HFFc6 (cell line): ENCODE measurements around the gene FARP1. TPM values are rescaled to one million over a fixed set of nuclear protein-coding genes. Genes with fewer than 3 reads are reported as not detected.
A peak's percentile ranks its signal among the peaks of the same experiment; 100 is the strongest.

ENCODE experiments used
- DNase-seq: peaks from one replicate; pipeline ENCODE4 v3.0.0-alpha.2; 2018
- H3K27ac Mint-ChIP-seq: 2 replicates; pipeline ENCODE4 v1.8.0; 2020; ENCODE audit warnings: mild to moderate bottlenecking, mixed read lengths
- H3K27me3 Mint-ChIP-seq: 2 replicates; pipeline ENCODE4 v1.8.0; 2021; ENCODE audit warnings: mild to moderate bottlenecking, moderate library complexity, mixed read lengths; ENCODE audit not compliant: insufficient read depth
- H3K36me3 Mint-ChIP-seq: 2 replicates; pipeline ENCODE4 v1.8.0; 2021; ENCODE audit warnings: low read depth, mixed read lengths
- H3K4me1 Mint-ChIP-seq: 2 replicates; pipeline ENCODE4 v1.8.0; 2020; ENCODE audit warnings: low read depth, mixed read lengths
- H3K4me3 Mint-ChIP-seq: 2 replicates; pipeline ENCODE4 v1.8.0; 2020; ENCODE audit warnings: mild to moderate bottlenecking, moderate library complexity, mixed read lengths
- H3K9me3 Mint-ChIP-seq: 2 replicates; pipeline ENCODE4 v1.8.0; 2020; ENCODE audit warnings: mild to moderate bottlenecking, mixed read lengths
- CTCF ChIP-seq: fragments of 200-600 bp; sonication (generic); IDR thresholded peaks from 2 replicates; pipeline ENCODE4 v1.5.0; 2021; ENCODE audit warnings: antibody characterized with exemption, mild to moderate bottlenecking
- total RNA-seq, 6 experiments: library from RNA; stranded (reverse); fragmentation: NEBNext Ultra II Directional; extraction: Animal tissue kit (Norgen Biotek cat#: 25700); gene quantifications; 2 replicates in 1 of 6; 3 replicates in 5 of 6; pipeline ENCODE4 v1.2.3, GENCODE V29; 2021

Gene FARP1
- total RNA-seq, 6 experiments from 2014 or later, result 140 to 181 (median 150) TPM

DNA sequence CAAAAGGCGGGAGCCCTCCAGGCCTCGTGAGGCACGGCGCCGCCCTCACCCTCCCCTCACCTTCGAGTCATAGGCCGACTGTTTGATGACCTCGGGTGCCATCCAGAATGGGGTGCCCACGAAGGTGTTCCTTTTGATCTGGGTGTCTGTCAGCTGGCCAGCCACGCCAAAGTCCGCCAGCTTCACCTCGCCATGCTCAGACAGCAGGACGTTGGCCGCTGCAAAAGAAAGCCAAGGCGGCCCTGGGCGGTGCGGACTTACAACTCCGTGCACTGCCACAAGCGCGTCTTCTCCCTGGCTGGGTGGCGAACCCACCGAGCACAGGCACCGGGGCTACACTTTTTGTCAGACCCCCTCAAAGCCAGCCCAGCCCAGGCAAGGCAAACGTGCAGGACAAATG is 331.9 kb downstream of the FARP1 start:
- Mint-ChIP-seq H3K4me3 (no peak overlapping the region), H3K27me3 (no peaks in the 10 kb centered on the region; the same call in 1 of the 2 replicates), H3K27ac (peak overlapping the region; percentile 24; the same call in 1 of the 2 replicates), H3K4me1 (peaks cover 61% of the 10 kb centered on the region), H3K36me3 (peaks cover 39% of the 10 kb centered on the region), H3K9me3 (no peaks in the 10 kb centered on the region)
- TF ChIP-seq CTCF, result no peak
- no peak for DNase-seq

DNA sequence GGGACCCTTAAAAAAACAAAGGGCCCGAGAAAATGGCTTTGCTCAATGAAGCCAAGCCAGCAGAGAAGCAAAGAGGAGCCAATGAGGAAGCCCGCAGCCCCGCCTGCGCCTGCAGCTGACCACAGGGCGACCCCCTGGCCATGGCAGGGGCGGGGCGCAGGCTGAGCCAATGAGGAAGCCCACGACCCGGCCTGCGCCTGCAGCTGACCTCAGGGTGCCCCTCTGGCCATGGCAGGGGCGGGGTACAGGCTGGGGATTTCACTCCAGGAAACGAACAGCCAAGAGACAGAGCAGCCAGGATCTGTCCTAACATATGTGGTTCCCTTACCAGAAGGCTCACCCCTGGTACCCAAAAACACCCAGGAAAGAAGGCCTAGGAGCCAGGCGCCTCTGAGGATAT is 332.6 kb downstream of the FARP1 start:
- DNase-seq, result no peak
- TF ChIP-seq CTCF, result no peak
- Mint-ChIP-seq H3K4me3 (no peak overlapping the region), H3K36me3 (peaks cover 39% of the 10 kb centered on the region), H3K9me3 (no peaks in the 10 kb centered on the region), H3K27me3 (no peaks in the 10 kb centered on the region; the same call in 1 of the 2 replicates), H3K27ac (peak overlapping the region; percentile 59), H3K4me1 (peaks cover 53% of the 10 kb centered on the region)

DNA sequence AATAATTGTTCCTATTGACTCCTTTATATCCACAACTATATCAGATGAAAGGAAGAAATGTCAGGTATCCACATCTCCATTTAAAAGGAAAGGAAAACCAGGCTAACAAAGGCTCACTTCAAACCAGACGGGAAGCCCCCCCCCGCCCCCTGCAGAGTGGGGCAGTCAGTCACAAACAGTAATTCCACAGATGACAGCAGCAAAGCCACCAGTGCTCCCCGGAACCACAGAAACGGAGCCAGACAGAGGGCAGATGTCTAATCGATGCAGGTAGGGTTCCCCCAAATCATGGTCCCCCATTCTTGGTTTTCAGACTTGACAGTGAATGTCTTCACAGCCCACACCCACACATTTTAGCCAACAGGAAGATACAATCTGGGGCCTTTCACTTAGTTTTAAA is 333.2 kb downstream of the FARP1 start:
- TF ChIP-seq CTCF, result no peak
- Mint-ChIP-seq H3K27ac (peak overlapping the region; percentile 89), H3K4me3 (peak overlapping the region; percentile 65), H3K36me3 (peaks cover 42% of the 10 kb centered on the region), H3K4me1 (peaks cover 53% of the 10 kb centered on the region), H3K9me3 (no peaks in the 10 kb centered on the region), H3K27me3 (no peaks in the 10 kb centered on the region; the same call in 1 of the 2 replicates)
- no peak for DNase-seq

DNA sequence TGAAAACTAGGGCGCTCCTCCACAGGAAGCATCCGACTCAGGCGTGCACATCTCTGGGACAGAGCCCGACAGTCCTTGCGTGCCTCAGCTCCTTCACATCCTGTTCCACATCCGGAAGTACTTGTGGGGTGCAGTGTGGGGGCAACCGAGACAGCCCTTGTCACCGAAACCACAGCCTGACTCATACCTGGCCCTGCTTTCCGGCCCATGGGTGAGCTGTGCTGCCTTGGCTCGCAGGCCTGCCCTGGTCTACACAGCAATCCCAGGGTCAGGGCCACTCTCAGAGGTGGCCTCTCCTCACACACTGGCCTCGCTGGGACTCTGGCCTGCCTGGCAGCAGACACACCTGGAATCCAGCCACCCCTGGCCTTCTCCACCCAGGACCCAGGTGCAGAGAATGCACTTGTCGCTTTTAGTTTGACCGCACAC is 333.7 kb downstream of the FARP1 start:
- Mint-ChIP-seq H3K36me3 (peaks cover 40% of the 10 kb centered on the region), H3K4me3 (peak overlapping the region; percentile 65), H3K27ac (peak overlapping the region; percentile 89), H3K27me3 (no peaks in the 10 kb centered on the region; the same call in 1 of the 2 replicates), H3K4me1 (peaks cover 53% of the 10 kb centered on the region), H3K9me3 (no peaks in the 10 kb centered on the region)
- no peak for TF ChIP-seq CTCF
- DNase-seq, result peak; percentile 93

DNA sequence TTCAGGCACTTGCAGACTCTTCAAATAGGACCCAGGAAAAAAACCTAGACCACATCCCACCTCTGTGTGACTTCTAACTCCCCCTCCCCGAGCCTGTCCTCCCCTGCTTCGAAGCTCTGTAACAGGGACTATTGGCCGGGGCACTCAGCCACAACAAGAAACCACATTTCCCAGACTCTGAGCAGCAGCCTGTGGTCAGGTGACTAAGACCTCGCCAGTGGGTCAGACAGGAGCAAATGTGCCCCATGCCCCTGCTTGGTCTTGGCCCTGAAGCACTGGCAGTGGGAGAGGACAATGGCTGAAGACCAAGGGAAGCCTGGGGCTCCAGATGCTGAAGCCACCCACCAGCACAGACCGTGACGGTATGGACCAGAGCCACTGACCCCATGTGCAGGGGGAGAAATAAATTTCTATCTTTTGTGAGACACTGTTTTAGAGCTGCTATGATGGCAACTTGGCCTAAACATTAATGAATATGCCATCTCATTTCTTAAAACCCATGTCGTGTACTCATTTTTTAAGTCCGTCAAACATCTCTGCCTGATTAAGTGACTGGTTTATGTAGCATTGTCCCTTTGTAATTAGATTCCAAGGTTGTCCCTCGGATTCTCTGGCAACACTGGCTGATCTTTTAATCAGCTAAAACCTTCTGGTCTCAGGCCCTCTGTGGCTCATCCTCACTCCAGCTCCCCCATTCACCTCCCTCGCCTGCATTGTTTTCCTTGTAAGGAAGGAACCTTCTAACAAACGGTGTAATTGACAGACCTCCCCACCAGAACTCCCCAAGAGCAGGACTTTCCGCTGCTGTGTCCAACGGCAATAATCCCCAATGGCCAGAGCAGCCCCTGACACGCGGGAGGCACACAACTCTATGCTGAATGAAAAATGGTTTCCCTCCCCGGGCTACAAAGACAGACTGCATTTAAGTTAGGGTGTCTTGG is 335.6 kb downstream of the FARP1 start:
- Mint-ChIP-seq H3K4me3 (peak overlapping the region; percentile 40), H3K27me3 (no peaks in the 10 kb centered on the region; the same call in 1 of the 2 replicates), H3K36me3 (peaks cover 21% of the 10 kb centered on the region), H3K4me1 (peaks cover 63% of the 10 kb centered on the region), H3K9me3 (no peaks in the 10 kb centered on the region), H3K27ac (peak overlapping the region; percentile 73)
- peak; percentile 50 for DNase-seq
- no peak for TF ChIP-seq CTCF
